NCI-H2171 treated with DMSO at 0.1 percent for 48 hours (cell line): ENCODE measurements around the gene GPR180.
A peak's percentile ranks its signal among the peaks of the same experiment; 100 is the strongest.

ENCODE experiments used
- DNase-seq: peaks from one replicate; lab custom pipeline; 2025; lab: John Stamatoyannopoulos, UW

Gene GPR180

DNA sequence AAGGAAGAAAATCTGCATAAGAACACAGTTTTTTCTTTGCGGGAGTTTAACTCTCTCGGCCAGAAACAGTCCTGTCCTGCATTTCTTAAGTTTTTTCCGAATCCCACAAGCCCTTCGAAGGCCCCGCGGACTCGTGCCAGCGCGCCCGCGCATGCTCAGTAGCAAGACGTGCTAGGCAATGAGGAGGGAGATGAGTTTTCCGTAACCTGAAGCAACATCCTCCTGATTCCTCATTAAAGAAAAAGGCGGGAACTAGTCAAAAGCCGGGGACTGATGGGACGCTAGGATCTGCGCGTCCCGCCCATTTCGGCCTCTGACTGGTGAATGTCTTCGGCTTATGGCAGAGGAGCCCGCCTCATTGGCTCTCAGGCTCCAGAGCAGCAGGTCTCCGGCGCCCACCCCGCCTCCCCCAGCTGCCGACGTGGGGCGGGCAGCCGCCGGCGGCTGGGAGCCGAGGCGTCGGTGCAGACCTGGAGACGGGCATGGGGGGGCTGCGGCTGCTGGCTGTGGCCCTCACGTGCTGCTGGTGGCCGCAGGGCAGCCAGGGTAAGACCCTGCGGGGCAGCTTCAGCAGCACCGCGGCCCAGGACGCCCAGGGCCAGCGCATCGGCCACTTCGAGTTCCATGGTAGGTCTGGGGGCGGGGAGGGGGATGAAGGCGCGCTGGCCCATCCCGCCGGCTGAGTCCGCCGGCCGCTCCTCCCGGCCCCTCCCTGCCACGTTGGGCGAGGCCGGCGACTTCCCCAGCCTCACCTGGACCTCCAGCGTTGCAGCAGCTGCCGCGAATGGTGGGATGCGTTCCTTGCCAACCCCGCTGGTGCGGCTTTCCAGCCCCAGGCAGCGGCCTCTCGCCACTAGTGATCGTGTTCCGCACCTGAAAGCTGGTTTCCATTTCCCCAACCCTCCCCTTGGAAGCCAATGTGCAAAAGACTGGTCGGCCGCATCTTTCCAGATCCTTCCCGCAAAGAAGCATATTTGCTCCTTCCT lies at the start of gene GPR180:
Gene GPR180, plus strand, starts transcription at position 412 of the 986 bp plus-strand sequence. Its CDS starts 71 bp downstream, at position 483.
- peak; percentile 99 for DNase-seq

GRCh38 chr13:94552095-94552494 lies 49.6 kb upstream of the GPR180 start:
- no peak for DNase-seq

- no peak for DNase-seq
These were observed 47.9 kb upstream of the GPR180 start for GRCh38 chr13:94553766-94554165.

DNA sequence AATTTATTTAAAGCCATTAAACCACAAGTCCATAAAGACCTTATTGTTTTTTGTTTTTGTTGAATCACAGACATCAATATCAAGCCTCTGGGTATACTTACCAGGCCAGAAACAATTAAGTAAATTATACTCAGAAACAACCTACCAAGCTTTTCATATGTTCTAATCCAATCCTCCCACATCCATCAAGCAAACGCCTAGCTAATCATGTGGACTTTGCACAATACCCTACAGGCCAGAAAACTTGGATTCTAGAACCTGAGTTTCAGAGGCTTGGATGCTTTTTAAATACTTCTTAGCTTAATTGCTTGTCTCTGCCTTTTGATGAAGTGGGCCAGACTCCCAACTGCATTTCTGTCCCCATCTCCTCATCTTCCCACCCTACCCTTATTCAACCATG lies 45.6 kb upstream of the GPR180 start:
- DNase-seq: no peak

DNA sequence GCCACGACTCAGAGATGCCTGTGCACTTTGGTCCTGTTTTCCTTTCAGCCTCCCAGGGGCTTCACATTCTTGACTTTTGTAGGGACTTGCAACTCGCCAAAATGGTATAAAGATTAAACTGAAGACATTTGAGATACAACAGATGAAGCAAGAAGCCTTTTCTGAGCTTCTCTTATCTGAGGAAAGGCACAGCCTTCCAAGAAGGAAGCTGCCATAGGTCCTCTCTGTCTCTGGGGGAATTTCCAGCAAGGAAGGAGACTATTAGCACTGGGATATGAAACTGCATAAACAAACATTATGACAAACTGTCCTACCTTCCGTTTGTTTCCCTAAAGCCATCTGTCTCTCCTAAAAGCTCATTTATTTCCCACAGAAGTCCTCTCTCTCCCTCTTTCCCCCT lies 45.0 kb upstream of the GPR180 start:
- DNase-seq: peak; percentile 55

DNA sequence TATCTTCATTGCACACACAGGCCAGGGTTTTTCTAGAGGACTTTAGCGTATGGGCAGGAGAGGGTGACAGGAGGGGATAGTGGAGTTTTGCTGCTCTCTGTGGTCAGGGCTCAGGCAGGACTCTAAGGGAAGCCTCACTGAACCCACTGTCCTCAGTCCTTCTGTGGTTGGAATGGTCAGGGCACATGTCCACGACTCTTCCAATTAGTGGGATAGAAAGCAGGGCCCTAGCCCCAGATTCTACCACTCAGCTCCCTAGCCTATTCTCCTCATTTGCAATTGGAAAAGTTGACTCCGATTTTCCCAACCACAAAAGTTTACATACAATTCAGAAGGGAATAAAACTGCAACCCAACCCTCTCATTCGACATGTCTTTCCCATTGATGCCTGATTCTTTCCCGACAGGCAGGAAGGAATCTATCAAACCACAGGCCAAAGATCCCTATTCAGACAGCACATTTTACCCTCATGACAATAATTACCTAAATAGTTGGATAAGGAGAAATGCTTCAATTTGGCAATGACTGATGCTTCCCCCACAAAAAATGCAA lies 43.9 kb upstream of the GPR180 start:
- no peak for DNase-seq

DNA sequence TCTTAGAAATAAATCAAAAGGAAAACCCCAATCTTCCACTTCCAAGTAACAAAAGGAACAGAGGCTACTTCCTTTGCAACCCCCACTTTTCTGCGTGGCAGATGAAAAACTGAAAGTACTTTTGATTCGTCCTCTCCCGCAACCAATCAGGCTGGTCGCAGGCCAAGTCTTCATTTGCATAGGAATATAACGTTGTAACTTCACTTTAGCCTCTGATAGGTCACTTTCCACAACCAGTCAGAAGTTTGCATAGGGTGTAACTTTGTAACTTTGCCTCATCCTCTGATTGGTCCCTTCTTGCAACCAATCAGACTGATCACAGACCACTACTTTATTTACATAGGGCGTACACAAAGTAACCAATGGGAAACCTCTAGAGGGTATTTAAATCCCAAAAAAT lies 42.9 kb upstream of the GPR180 start:
- no peak for DNase-seq

DNA sequence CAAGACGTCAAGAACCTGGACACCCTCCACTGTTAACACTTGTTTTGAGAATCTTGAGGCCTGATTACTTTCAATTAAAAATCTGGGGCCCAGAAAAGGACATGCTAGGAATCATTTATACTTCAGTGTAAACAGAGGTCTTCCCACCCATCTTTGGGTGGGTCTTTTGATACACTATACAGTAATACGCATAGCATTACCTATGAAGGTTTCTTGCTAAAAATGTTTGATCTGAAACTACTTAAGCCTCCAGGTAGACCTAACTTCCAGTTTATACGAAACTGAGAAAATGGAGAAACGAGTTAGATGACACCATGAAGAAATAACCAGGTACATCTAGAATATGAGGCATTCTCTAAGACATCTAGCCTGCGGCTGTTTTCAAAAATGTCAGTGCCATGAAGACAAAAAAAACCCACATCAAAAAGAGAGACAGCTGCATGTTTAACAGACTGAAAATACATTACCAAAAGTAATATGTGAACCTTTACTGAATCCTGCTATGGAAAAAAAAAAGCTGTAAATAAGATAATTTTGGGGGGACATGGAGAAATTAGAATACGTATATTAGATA lies 42.3 kb upstream of the GPR180 start:
- no peak for DNase-seq

DNA sequence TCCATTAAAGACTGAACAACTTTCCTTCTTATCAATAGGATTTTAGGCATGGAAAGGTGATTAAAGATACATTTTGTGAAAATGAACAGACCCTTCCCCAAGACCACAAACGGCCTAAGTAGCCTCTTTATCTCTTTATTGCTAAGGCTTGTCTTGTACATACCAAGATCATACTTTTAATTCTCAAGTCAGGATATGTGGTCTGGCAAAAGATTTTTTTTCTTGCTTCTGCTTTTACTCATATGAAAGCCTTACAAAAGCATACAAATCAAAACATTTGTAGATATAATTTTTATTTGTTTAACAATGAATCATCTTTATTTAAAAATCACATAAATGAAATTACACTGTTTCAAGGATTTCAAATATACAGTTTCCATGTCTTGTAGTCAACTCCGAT lies 41.5 kb upstream of the GPR180 start:
- DNase-seq: no peak

DNA sequence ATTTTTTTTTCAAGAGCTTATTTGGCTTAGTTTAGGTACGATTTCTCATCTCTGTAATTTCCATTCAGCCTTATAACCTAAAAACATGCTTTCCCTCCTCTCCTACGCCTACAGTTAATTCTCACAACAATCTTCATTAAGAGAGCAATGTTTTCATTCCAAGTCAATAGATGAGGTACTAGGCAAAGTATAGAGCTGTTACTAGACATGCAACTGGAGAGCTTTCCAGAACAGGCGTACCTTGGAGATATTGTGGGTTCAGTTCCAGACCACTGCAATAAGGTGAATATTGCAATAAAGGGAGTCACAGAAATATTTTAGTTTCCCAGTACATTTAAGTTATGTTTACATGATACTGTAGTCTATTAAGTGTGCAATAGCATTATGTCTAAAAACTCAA lies 40.5 kb upstream of the GPR180 start:
- no peak for DNase-seq

- no peak for DNase-seq
These were observed 34.1 kb upstream of the GPR180 start for GRCh38 chr13:94567581-94567980.

- DNase-seq: no peak
These were observed 33.2 kb upstream of the GPR180 start for GRCh38 chr13:94568443-94568842.

DNA sequence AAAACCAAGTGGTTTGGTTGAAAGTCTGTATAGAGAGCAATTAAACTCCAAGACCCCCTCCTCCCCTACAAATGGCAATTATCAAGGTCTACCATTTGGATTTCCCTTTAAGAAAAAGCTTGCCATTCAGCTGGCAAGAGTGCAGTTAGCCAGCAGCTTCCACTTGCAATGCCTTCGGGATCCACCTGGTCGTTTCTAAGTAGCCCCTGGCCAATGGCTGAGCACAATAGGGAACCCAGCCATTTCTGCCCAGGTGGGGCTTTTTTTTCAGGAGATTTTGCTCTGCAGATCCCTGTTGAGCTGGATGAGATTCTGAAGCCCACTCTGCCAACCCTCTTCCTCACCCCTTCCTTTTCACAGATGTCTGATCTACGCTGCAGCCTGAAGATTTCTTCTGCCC lies 32.0 kb upstream of the GPR180 start:
- DNase-seq: no peak

DNA sequence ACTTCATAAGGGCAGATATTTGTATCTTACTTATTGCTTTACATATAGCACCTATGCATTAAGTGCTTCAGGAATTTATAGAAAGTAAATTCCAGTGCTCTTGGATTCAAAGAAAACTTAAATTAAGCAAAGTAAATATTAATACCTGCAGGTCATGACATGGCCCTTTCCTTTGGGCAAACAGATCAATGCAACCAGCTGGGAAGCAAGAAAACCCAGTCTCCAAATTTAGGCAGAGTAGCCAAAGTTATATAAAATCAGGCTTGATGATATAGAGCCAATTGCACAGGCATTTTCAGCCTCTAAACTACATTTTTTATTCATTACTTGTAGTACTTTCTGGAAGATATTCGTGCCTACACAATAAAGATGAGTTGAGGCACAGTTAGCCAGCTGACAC lies 22.6 kb upstream of the GPR180 start:
- DNase-seq: no peak

GRCh38 chr13:94583926-94584325 lies 17.7 kb upstream of the GPR180 start:
- DNase-seq: no peak

- no peak for DNase-seq
These were observed 16.0 kb upstream of the GPR180 start for GRCh38 chr13:94585543-94586101.

DNA sequence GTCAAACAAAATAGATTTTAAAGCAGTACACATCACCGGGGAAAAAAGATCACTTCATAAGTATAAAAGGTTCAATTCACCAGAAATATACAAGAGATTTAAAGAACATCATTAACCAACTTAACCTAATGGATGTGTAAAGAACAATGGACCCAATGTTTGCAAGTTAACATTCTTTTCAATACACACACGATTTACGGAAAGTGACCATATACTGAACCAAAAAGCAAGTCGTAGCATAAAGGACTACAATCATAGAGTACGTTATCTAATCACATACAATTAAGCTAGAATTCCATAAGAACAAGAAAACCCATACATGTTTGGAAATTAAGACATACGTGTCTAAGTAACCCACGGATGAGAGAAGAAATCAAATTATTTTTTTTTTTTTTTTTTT lies 15.3 kb upstream of the GPR180 start:
- no peak for DNase-seq

DNA sequence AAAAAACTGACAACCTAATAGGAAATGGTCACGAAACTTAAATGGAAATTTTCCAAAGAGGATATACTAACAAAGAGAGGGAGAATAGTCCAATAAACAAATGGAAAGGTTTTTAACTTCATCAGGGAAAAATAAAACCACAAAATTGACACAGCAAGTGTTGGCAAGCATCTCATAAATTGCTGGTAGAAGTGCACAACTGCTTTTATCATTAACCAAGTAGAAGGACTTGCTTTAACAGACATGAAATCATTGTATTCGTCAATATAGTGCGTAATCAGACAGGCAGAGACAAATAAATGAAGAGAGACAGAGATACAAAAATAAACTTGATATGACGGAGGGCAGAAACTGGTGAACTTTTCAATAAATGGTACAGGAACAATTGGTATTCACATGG lies 13.1 kb upstream of the GPR180 start:
- no peak for DNase-seq

DNA sequence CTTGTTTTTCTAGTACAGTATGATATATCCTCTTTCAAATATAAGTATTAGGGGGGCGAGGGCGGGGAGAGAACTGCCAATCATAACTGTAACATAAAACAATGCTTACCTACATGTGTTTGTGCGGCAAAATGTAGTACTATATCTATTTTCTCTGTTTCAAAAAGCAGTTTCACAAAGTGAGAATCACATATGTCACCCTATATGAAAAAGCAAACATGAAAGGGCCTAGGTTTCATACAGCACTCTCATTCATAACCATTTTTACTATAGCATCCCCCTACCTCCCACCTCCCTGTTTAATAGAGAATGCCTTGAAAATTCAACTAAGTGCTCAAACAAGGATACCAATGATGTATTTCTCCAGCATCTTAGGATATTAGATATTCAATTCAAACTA lies 10.9 kb upstream of the GPR180 start:
- no peak for DNase-seq

DNA sequence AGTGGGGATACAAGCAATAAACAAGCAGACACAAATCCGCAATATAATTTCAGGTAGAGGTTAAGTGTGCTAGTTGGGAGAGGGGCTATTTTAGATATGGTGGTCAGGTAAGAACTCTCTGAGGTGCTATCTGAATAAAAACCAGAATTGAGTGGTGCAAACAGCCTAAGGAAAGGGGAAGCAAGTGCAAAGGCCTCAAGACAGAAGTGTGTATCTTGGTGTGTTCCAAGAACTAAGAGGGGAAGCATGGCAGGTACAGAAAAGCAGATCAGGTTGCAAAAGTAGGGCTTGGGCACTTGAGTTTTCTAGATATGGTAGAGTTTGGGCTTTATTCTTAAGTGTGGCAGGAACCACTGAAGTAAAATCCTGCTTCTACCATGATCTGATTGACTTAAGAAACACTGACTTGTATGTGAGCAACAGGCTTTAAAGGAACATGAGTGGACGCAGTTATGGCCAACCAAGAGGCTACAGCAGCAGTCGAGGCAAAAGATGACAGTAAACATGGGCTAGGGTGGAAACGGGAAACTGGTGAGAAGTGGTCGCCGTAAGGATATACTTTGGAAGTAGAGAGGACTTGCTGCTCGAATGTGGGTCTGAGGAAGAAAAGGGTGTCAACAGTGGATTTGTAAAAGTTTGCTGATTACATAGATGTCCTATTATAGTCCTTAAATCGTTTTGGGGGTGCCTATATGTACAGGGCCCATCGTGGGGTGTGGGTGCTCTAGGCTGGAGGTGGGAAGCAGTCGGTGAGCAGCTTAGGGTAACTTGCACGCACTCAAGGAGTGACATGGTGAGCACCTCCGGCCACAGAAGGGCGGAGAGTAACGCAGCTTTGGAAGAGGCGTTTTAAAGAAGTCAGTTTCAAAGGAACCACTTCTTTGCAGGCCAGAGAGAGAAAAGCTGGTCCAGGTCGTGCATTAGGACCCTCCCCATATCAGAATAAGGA lies 6.4 kb upstream of the GPR180 start:
- DNase-seq: no peak

DNA sequence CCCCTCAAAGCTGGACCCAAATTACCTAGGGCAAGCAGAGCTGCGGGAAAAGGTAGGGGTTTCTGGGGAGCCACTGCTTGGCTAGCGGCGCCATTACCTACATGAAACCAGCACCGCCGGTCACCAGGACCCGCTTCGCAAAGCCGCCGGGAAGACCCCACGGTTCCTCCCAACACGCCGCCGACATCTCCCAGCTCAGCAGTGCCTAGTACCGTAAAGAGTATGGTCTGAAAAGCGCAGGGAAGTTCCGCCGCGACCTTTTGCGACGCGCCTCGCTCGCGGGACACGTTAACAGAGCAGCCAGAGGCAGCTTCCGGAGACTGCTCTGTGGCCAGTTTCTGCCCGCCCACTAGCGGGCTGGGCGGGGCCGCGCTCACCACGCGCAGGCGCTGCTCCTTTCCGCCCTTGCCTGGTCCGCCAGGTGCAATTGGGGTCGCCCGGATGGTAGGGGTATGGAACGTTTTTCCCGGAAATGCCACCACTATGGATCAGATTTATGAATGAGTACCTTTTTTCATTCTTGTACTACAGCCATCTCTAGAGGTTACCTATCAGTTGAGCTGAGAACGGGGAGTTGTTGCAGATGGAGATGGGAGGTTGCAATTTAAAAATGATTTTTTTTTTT lies 5.6 kb upstream of the GPR180 start, which contains the start of gene TGDS:
Gene TGDS, minus strand, starts transcription at position 203 of the 625 bp plus-strand sequence. Its CDS starts 16 bp downstream, at position 187.
- DNase-seq: peak; percentile 96
